BE2C (cell line): ENCODE results near the gene FARSA.

Source experiments
- DNase-seq: peaks from one replicate; pipeline ENCODE4 v3.0.0-alpha.2; 2020
- H3K27me3 ChIP-seq: fragments of 250-450 bp; sonication (Bioruptor Pico); 2 replicates; pipeline ENCODE4 v1.5.1; 2020; ENCODE audit warnings: mild to moderate bottlenecking
- H3K36me3 ChIP-seq: fragments of 250-450 bp; sonication (Bioruptor Pico); 2 replicates; pipeline ENCODE4 v1.5.1; 2020; ENCODE audit warnings: mild to moderate bottlenecking
- H3K4me1 ChIP-seq: fragments of 250-450 bp; sonication (Bioruptor Pico); 2 replicates; pipeline ENCODE4 v1.5.1; 2020
- H3K4me3 ChIP-seq: 2 replicates; pipeline ENCODE4 v1.5.1; 2011; ENCODE audit warnings: low read depth, low read length
- H3K9me3 ChIP-seq: fragments of 250-450 bp; sonication (Bioruptor Pico); 2 replicates; pipeline ENCODE4 v1.5.1; 2020
- CTCF ChIP-seq: IDR thresholded peaks from 2 replicates; pipeline ENCODE4 v1.5.1; 2012; ENCODE audit warnings: mild to moderate bottlenecking, low read depth, low read length

Gene FARSA

GRCh38 chr19:12882589-12882988 lies 50.9 kb downstream of the FARSA start:
- Histone ChIP-seq H3K36me3 (no peaks in the 10 kb centered on the region), H3K27me3 (peaks cover 13% of the 10 kb centered on the region), H3K9me3 (peaks cover 11% of the 10 kb centered on the region), H3K4me1 (no peaks in the 10 kb centered on the region; the same call in 1 of the 2 replicates), H3K4me3 (no peak overlapping the region)
- no peak for TF ChIP-seq CTCF
- no peak for DNase-seq

- Histone ChIP-seq H3K4me1 (no peaks in the 10 kb centered on the region; the same call in 1 of the 2 replicates), H3K27me3 (peaks cover 13% of the 10 kb centered on the region; the same call in 1 of the 2 replicates), H3K9me3 (peaks cover 11% of the 10 kb centered on the region), H3K4me3 (peak within 1 kb of the TSS; percentile 80), H3K36me3 (no peaks in the 10 kb centered on the region)
- no peak for TF ChIP-seq CTCF
- DNase-seq, result peak; percentile 95
These were observed 52.2 kb downstream of the FARSA start, which contains the start of gene DNASE2 for GRCh38 chr19:12881172-12881808. Gene DNASE2, minus strand, starts transcription at chr19:12881449. Its CDS starts 74 bp downstream, at chr19:12881375.

- no peak for TF ChIP-seq CTCF
- peaks cover 11% of the 10 kb centered on the region for H3K9me3 ChIP-seq
- DNase-seq, result peak; percentile 43
- H3K4me1 ChIP-seq, result no peaks in the 10 kb centered on the region
- H3K27me3 ChIP-seq, result peaks cover 10% of the 10 kb centered on the region; the same call in 1 of the 2 replicates
- peak overlapping the region; percentile 80 for H3K4me3 ChIP-seq
- no peaks in the 10 kb centered on the region for H3K36me3 ChIP-seq
These were observed 52.9 kb downstream of the FARSA start for GRCh38 chr19:12880551-12881171.

GRCh38 chr19:12875086-12875485 lies 58.4 kb downstream of the FARSA start:
- H3K27me3 ChIP-seq, result no peaks in the 10 kb centered on the region
- H3K4me3 ChIP-seq, result no peak overlapping the region
- H3K36me3 ChIP-seq, result peaks cover 21% of the 10 kb centered on the region
- DNase-seq, result no peak
- no peak for TF ChIP-seq CTCF
- no peaks in the 10 kb centered on the region for H3K4me1 ChIP-seq
- no peaks in the 10 kb centered on the region for H3K9me3 ChIP-seq

GRCh38 chr19:12873891-12874745 lies 59.4 kb downstream of the FARSA start:
- peaks cover 27% of the 10 kb centered on the region for H3K36me3 ChIP-seq
- no peak for TF ChIP-seq CTCF

More at GRCh38 chr19:12873891-12874745, 59.4 kb downstream of the FARSA start:
- no peaks in the 10 kb centered on the region for H3K9me3 ChIP-seq
- no peak overlapping the region for H3K4me3 ChIP-seq
- no peaks in the 10 kb centered on the region for H3K4me1 ChIP-seq
- DNase-seq, result no peak
- H3K27me3 ChIP-seq, result no peaks in the 10 kb centered on the region
